ENCODE results near the gene HPSE. TPM values are rescaled to one million over a fixed set of nuclear protein-coding genes. Genes with fewer than 3 reads are reported as not detected.

HPSE gene
- total and polyA plus RNA-seq, 4 donors: 1.9 to 8.3 (median 5.5) TPM

GRCh38 chr4:83284193-83285054 is 50.2 kb downstream of the HPSE start, which contains the start of gene COQ2:
Gene COQ2 (minus strand): TSS chr4:83284798. CDS start chr4:83284764, 34 bp downstream.
- TF ChIP-seq CTCF (IDR thresholded peaks at IDR 0.05; ENCODE audit: control extremely low read depth, extremely low read depth): no peak
- H3K9ac ChIP-seq (ENCODE audit: insufficient read depth in 1 of 2, low read length in 2 of 2): peak within 1 kb of the TSS; percentile 61 to 95
- H3K4me3 ChIP-seq: peak within 1 kb of the TSS; percentile 77
- ATAC-seq (ENCODE audit: insufficient read depth, low FRiP score) (peak; percentile 96), DNase-seq (peak; percentile 97 to 98 (median 97))
- no peaks in the 10 kb centered on the region for H3K36me3 ChIP-seq (ENCODE audit: control insufficient read depth in 4 of 4, insufficient read depth in 4 of 4, low read length in 4 of 4)
- no peaks in the 10 kb centered on the region for H3K9me3 ChIP-seq (ENCODE audit: control insufficient read depth in 4 of 4, insufficient read depth in 3 of 4, low read length in 3 of 4)
- H3K27ac ChIP-seq (ENCODE audit: low read depth in 1 of 2, low read length in 1 of 2): peak within 1 kb of the TSS; percentile 99
- H3K27me3 ChIP-seq (ENCODE audit: control insufficient read depth in 3 of 3, insufficient read depth in 3 of 3, low read length in 2 of 3): no peaks in the 10 kb centered on the region
- H3K4me1 ChIP-seq (ENCODE audit: control insufficient read depth in 5 of 5, insufficient read depth in 5 of 5, low read length in 5 of 5): peaks cover 0 to 14% (median 4%) of the 10 kb centered on the region in 5 donors
- 0% methylated on average over 70 to 76 of the region's 76 CpGs for WGBS, 2 donors

DNA sequence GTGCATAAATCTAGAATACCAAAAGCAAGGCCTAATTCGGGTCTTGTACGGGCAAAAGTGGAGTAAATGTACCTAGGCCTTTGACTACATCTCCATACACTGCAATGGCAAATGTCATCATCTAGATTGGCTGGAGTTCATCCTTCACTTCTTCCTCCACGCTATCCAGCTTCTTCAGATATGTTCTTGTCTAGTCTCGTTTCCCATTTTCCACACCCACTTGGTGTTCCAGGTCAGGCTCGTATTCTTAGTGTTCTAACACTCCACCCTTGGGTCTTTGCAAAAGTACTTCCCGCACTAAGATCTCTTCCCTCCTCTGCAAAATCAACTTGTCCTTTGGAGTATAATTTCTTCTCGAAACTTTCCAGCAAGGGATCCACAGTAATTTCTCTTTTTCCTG is 51.5 kb downstream of the HPSE start:
- no peak for TF ChIP-seq CTCF (IDR thresholded peaks at IDR 0.05; ENCODE audit: control extremely low read depth, extremely low read depth)
- Histone ChIP-seq H3K27me3 (ENCODE audit: control insufficient read depth in 3 of 3, insufficient read depth in 3 of 3, low read length in 2 of 3) (no peaks in the 10 kb centered on the region), H3K4me3 (no peak overlapping the region), H3K9me3 (ENCODE audit: control insufficient read depth in 4 of 4, insufficient read depth in 3 of 4, low read length in 3 of 4) (no peaks in the 10 kb centered on the region), H3K27ac (ENCODE audit: low read depth in 1 of 2, low read length in 1 of 2) (no peak overlapping the region), H3K4me1 (ENCODE audit: control insufficient read depth in 5 of 5, insufficient read depth in 5 of 5, low read length in 5 of 5) (peaks cover 0 to 14% (median 4%) of the 10 kb centered on the region in 5 donors), H3K36me3 (ENCODE audit: control insufficient read depth in 4 of 4, insufficient read depth in 4 of 4, low read length in 4 of 4) (peaks cover 0 to 5% (median 0%) of the 10 kb centered on the region in 4 donors), H3K9ac (ENCODE audit: insufficient read depth in 1 of 2, low read length in 2 of 2) (no peak overlapping the region)
- DNase-seq (no peak), ATAC-seq (ENCODE audit: insufficient read depth, low FRiP score) (no peak)
- WGBS, 2 donors: 79 to 83% methylated on average over 7 of the region's 7 CpGs

- H3K27ac ChIP-seq (ENCODE audit: low read depth in 1 of 2, low read length in 1 of 2): no peak overlapping the region
- 27 to 32% methylated on average over 4 of the region's 4 CpGs for WGBS, 2 donors
- peaks cover 2 to 5% (median 4%) of the 10 kb centered on the region in 4 donors for H3K36me3 ChIP-seq (ENCODE audit: control insufficient read depth in 4 of 4, insufficient read depth in 4 of 4, low read length in 4 of 4)
- no peak for ATAC-seq (ENCODE audit: insufficient read depth, low FRiP score)
- no peaks in the 10 kb centered on the region for H3K9me3 ChIP-seq (ENCODE audit: control insufficient read depth in 4 of 4, insufficient read depth in 3 of 4, low read length in 3 of 4)
- peak; percentile 53 for TF ChIP-seq CTCF (IDR thresholded peaks at IDR 0.05; ENCODE audit: control extremely low read depth, extremely low read depth)
- H3K4me3 ChIP-seq: no peak overlapping the region
- H3K27me3 ChIP-seq (ENCODE audit: control insufficient read depth in 3 of 3, insufficient read depth in 3 of 3, low read length in 2 of 3): no peaks in the 10 kb centered on the region
- peak; percentile 24 to 72 (median 69) for DNase-seq
- H3K9ac ChIP-seq (ENCODE audit: insufficient read depth in 1 of 2, low read length in 2 of 2): no peak overlapping the region
- H3K4me1 ChIP-seq (ENCODE audit: control insufficient read depth in 5 of 5, insufficient read depth in 5 of 5, low read length in 5 of 5): peaks cover 0 to 14% (median 4%) of the 10 kb centered on the region in 5 donors
These were observed 52.6 kb downstream of the HPSE start for GRCh38 chr4:83282049-83282535.

Data from lung (tissue), 12 donors.